ENCODE data around the gene TCEA3.

- TF ChIP-seq POLR2AphosphoS5 (IDR thresholded peaks at IDR 0.05; ENCODE audit: low read depth) (no peak), CTCF (IDR thresholded peaks at IDR 0.05; ENCODE audit: insufficient read depth, low read length) (no peak)
Observed at GRCh38 chr1:23380719-23381118, 43.8 kb downstream of the TCEA3 start.

Data from HL-60 (cell line).